HG03280 (cell line): Measurements from ENCODE around the gene PTPRN.

ENCODE experiments used
- ATAC-seq: cut with Tn5 transposase; IDR thresholded peaks from one replicate; pipeline ENCODE4 v1.9.1; 2021; ENCODE audit warnings: mild to moderate bottlenecking, moderate library complexity; ENCODE audit not compliant: unreplicated experiment

The PTPRN gene

GRCh38 chr2:219247678-219248642 lies 61.2 kb downstream of the PTPRN start:
- ATAC-seq = no peak

GRCh38 chr2:219246559-219246958 lies 62.6 kb downstream of the PTPRN start:
- ATAC-seq = no peak

DNA sequence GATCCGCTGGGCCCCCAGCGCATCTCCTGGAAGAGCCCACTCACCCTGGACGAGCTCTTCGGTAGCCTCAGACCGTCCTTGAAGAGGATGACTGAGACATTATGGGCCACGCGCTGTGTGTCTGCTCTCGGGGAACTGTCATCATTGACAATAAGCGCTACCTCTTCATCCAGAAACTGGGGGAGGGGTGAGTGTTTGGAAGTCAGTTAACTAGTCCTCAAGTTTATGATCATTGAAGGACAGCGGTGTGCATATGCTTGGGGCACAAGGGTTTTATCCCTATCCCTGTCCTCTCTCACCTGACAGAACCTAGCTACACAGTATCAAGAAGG lies 63.3 kb downstream of the PTPRN start:
- no peak for ATAC-seq

DNA sequence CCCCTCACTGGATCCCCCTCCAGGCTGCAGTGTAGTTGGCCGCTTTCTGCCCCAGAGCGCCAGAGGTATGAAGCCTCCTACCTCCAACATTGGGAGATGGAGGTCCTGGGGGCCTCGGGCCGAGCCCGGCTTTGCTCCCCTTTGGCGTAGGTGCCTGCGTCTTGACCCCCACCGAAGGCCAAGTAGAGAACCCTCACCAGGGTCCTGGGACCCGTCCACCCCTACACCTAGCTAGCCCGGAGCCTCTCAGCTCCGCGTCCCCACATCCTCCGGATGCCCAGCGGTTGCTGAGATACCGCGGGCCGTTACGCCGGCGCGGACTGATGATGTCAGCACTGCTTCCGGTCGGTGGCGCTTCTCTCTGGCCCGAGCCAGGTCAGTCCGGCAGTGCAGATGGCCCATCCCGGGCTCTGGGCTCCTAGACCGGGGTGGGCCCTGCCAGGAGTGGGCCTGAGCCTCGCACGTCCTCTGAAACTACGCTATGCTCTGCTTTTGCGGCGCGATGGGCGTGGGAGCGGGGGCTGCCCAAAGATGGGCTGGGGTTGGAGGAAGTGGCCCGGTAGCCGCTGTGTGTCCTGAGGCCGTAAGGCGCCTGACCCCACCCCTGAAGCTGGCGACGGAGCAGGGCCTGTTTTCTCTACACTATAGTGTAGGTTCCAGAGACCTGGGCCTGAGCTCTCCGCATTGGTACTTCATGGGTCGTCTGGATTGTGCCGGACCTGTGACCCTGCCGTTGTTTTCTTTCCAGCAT lies 63.9 kb downstream of the PTPRN start, which contains the start of the genes GLB1L and STK16:
Gene GLB1L, minus strand, starts transcription at position 297 of the 751 bp plus-strand sequence. CDS start 1,871 bp downstream, outside the sequence.
Gene STK16, plus strand, starts transcription at position 332 of the 751 bp plus-strand sequence. CDS start 521 bp downstream, outside the sequence.
- ATAC-seq = peak; percentile 83

- ATAC-seq = no peak
These were observed 64.4 kb downstream of the PTPRN start for GRCh38 chr2:219244789-219245147.

DNA sequence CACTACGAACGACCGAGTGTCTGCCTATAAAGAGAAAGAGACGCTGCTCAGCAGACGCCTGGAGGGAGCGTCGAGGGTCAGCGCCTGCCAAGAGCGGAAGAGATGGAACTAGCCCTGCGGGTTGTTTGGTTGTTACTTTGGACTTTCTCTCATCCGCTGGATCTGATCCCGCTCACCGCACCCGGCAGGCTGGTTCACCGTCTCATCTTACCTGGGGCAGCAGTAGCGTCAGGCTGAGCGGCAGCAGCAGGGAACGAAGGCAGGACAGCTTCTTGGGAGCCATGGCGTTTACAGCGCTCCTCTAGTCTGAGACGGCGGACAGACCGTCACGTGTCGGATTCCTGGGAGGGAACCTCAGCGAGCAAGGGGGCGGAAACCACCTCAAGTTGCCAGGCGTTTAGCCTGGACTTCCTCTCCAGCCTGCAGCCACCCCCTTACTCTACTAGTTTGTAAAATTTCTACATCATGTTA lies 65.9 kb downstream of the PTPRN start:
- ATAC-seq = no peak
